Activated naive CD8-positive, alpha-beta T cell treated with anti-CD3 and anti-CD28 coated beads, Interleukin-2, amount 50 U/mL, for 16 hours (primary cell): Measurements from ENCODE around the gene SOX9.

Experiments used
- DNase-seq: peaks from one replicate; pipeline ENCODE4 v3.0.0-alpha.2; 2020; ENCODE audit warnings: low read depth, low spot score

SOX9 gene

DNA sequence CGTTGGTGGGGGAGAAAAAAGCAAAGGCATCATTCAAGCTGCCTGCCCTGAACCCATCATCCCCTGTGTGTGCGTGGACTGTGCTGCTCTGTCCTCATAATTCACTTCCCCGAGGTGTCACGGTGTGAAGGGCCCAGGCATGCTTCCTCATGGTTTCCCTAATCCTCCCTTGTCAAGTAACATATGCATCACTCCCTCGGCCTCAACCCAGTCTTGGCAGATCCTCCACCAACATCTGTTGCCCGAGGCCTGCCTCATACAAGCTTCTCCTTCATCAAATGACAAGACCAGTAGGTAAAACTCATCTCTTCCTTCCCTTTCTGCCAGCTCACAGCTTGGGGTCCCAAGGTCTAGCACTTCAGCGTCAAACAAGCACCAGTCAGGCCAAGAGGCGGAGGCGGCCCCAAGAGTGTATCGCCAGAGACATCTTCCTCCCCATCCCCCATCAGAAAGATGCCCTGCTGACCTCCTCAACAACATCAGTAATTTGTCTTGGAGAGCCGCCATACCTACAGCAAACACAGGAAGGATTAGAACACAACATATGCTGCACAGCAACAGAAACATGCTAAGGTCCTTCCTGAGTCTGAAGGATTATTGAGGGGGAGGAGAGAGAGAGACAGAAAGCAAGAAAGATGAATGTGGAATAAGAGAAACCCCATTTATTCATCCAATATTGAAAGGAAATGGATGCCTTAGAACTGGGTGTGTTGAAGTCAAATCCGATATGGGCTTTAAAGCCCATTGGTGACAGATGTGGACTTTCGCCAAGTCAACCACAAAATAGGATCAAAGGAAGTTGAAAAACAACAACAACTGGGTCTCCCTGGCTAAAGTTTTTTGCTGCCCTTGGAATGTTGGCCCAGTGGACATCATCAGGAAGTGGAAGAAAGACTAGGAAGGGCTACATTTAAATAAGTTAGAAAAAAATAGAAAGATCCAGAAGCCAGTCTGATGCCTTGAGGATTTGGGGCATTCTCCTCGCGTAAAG lies 38.4 kb downstream of the SOX9 start:
- DNase-seq: no peak

- DNase-seq: no peak
Observed at GRCh38 chr17:72162569-72162968, 41.7 kb downstream of the SOX9 start.

DNA sequence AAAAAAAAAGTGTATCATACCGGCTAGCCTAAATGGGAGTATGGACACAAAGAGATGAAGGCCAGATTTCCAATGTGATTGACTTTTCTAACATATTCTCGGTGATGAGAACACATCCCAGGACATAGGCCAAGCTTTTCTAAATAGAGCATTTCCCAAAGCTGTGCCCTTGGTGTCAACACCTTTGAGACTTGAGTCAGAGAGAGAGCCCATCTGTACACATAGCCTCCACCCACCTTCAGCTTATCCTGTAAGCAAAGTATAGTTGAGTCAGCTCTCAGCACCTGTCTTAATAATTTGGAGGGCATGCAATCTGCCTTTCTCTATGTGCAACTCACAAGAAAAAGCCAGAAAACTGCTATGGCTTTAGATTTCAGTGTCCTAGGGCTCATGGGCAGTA lies 42.7 kb downstream of the SOX9 start:
- DNase-seq: no peak

DNA sequence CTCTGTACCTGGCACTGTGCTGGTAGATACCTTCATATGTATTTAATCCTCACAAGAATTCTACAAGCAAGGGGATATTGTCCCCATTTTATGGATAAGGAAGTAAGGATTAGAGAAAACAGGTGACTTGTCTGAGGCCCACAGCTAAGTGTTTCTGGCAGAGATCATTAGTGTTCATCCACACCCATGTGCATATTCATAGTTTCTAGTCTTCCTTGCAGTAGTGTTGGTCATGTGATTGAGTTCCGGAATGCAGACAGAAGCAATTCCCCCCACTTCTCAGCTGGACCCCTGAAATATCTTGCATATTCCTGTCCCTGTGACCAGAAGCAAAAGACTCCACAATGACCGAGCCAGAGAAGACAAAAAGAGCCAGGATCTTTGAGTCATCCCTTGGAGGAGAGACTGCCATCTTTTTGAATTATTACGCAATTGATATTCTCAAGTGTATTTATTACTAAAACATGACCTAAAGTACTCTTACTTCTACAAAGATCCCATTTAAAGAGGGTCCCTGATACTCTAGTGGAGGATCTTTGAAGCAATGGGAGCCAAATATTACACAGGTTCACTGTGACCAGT lies 43.4 kb downstream of the SOX9 start:
- no peak for DNase-seq

DNA sequence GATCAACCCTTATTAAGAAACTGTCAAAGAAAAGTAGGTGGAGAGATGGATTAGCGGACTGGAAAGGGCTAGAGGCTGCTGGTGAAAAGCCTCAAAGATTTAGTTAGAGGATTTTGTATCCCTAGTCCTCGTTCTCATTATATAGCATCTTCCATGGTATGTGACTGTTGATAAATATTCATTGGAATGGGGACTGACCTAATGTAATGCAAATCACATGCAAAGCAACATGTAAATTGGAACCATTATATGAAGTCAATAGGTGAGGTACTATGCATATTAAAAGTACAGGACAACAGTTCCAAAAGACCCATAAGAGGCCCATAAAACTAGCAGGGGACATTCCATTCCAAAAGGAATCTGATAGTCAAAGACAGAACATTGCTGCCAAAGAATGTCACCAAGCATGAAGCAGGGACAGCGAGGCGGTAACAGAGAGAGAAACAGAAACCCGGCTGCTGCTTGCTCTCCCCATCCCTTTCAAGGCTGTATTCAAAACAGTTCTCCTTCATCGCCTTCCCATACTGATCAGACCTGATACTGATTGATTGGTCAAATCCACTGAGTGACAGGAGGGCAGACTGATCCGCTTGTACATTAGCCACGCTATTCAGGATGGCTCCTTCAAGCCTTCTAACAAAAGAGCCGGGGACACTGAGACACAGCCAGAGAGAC lies 44.5 kb downstream of the SOX9 start:
- no peak for DNase-seq

DNA sequence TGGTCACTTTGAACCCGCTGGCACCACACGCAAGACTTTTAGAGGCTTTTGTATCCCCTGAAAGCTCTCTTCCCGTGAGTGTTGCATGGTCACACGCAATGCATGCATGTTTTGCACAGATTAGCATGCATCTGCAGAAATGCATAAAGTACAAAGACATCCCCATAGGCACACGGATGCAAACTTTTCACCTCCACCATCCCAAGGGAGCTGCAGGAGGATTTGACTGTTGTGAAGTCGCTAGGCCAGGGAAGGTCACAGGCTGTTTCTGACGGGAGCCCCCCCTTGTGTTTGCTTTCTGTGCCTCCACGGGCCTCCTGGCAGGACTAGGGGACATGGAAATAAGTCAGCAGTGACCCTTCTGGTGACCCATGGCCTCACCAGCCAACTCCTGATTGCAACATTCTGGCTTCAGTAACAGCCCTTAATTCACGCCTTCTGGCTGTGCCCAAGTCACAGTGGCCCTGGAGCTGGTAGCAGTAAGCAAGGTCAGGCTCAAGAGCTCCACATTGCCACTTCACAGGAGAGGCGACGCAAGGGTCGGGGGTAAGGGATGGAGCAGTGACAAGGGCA lies 45.1 kb downstream of the SOX9 start:
- DNase-seq: no peak

DNA sequence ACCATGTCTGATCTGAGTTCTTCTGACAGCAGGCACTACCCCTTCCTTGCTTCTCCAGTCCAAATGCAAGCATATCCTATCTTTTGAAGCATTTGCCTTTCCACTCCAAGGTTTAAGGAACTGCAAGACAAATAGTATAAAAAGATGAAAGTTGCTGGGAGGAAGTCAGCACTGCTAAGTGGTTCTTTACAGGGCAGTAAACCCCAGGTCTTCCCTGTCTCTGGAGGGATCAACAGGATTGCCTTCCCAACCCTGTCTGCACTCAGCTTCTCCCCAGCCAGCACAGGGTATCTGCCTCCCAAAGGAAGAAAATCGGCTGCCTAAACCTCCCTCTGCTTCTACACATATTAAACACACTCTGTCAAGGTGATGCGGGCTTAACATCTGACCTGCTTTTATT lies 46.8 kb downstream of the SOX9 start:
- no peak for DNase-seq

DNA sequence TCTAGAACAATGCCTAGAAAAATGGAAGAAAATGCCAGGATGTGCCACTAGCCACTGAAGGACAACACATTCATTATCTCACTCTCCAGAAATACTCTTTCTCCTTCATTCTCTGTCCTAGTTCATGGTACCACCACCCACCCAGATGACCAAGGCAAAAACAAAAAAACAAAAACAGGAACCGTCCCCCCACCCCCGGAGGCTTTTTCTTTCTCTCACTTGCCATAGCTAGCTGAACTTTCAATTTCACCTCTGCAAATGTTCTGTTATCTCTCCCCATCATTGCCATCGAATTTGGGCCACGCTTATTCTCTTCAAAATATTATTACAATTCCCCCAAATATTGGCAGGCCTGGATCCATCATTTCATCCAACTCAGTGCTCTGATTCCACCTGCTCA lies 49.0 kb downstream of the SOX9 start:
- DNase-seq: no peak

DNA sequence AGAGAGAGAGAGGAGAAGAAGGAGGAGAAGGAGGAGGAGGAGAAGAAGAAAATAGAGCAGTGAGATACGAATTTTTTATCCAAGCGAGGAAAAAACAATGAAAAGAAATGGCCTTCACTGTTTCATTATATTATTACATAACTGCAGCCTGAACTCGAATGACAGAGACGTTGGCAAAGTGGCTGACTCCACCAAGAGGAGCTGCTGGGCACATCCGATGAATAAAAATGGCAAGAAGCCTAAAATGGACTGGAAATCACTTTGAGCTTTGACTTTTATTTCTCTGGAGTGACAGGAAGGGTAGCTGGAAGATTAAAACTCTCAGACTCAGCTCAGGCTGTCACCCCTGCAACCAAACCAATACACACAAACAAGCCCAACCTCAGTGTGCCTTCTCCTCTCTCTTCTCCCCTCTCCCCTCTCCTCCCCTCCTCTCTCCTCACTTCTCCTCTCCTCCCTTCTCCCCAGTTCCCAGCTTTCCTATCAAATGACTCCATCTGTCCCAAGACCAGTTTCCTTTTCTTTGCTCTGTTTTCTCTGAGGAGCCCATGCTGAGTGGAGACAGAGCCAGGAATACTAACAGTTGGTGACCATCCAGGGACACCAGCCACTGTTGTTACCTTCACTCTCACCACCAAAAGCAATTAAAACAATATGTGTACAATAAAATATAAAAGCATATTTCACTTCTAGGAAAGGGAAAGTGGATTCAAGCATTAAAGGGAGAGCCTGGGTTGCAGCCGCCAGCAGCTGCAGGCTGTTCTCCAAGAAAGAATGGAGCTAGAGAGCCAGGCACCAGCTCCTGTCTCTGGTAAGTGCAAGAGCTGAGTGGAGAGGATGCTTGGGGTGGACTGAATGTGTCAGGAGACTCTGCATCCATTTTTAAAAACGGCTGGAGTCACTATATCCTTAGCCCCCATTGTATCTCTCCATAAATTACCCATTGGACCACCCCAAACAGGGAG lies 51.2 kb downstream of the SOX9 start:
- no peak for DNase-seq

DNA sequence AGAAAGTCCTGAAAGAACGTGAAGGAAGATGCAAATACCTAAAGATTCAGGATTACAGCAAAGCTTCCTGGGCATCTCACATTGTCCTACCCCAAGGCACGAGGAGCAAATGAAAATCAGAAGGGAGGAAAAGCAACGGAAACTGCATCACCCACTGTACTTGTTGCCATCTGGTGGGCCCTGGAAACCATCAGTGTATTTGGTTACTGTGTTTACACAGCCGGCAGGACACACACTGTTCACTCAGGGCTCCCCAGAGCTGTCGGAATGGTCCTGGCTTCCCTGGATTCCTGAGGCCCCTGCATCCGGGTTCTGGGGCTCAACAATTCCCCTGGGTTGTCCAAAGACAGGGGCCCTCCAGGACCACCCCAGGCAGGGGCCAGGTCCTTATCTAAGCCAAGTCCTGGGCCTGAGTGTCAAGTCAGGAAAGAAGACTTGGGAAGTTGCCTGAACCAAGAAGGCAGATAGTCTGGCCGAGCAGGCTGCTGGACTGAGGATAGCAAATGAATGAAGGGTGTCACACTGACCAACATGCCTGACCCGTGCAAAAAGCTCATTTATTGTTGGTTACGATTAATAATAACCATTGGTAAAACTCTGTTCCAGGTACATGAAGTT lies 52.8 kb downstream of the SOX9 start:
- no peak for DNase-seq

DNA sequence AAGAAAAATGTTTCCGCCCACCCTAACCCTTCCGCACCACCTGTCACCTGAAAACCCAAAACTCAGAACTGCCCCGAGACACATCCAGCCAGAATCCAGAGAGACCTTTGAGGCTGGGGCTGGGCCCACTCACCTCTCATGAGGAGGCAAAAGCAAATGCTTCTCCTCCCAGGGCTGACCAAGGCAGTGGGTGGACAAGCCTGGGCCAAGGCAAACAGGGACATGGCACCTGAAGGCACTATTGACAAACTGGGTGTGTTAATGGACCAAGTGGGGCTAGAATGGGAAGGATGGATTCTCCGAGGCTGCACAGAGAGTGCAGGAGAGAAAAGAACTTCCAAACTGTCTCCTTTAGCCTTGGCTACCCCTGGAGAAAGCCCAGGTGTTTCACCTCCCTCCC lies 54.4 kb downstream of the SOX9 start:
- no peak for DNase-seq
